Activated CD8-positive, alpha-beta memory T cell treated with anti-CD3 and anti-CD28 coated beads, Interleukin-2, amount 50 U/mL, for 48 hours (primary cell): ENCODE results near the gene PNPLA7.
A peak's percentile ranks its signal among the peaks of the same experiment; 100 is the strongest.
"Not testable (repeated sequence)": the region's sequence is repeated elsewhere in the genome, so short reads cannot be mapped to it uniquely, and the experiment has no call there.

Source experiments
- DNase-seq: peaks from one replicate; pipeline ENCODE4 v3.0.0-alpha.2; 2020

The PNPLA7 gene

DNA sequence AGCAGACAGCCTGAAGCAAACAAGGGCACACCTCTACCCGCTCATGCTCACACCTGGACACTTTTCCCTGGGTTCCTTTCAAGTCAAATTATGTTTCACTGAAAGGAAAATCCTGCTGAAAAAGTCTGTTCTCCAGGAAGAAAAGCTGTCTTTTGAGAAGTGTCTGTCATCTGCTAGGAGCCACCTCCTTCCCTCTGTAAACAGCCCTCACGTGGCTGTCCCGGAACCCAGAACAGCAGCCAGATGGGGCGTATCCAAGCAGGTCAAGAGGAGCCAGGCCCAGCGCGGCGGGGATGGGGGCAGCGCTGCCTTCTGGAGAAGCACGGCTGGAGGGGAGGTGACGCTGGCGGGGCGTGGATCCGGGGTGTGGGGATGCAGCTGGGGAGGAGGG is at the start of gene PNPLA7:
TSS of gene PNPLA7 (minus strand) at position 172 of the 391 bp plus-strand sequence. CDS start 205 bp downstream, outside the sequence.
- DNase-seq, result peak; percentile 70

DNA sequence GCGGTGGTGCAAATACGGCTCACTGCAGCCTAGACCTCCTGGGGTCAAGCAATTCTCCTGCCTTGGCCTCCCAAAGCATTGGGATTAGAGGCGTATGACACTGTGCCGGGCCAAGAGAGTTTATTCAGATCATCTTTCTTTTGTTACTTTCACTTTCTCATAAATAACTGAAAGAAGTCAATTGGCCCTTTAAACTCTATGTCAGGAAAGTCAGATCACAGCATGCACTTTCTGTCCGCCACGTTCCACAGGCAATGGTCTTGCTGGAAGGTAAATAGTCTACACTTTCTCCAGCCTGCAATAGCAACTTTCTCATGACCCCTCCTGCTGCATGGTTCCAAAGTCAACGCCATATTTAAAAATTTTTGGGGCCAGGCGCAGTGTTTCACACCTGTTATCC is 48.7 kb upstream of the PNPLA7 start:
- no peak for DNase-seq

DNA sequence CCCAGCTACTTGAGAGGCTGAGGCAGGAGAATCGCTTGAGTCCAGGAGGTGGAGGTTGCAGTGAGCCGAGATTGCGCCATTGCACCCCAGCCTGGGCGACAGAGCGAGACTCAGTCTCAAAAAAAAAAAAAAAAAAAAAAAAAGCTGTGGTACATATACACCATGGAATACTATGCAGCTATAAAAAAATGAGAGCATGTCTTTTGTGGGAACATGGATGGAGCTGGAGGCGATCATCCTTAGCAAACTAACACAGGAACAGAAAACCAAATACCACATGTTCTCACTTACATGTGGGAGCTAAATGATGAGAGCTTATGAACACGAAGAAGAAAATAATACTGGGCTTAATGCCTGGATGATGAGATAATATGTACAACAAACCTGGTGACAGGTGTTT is 46.4 kb upstream of the PNPLA7 start:
- not testable (repeated sequence) for DNase-seq

DNA sequence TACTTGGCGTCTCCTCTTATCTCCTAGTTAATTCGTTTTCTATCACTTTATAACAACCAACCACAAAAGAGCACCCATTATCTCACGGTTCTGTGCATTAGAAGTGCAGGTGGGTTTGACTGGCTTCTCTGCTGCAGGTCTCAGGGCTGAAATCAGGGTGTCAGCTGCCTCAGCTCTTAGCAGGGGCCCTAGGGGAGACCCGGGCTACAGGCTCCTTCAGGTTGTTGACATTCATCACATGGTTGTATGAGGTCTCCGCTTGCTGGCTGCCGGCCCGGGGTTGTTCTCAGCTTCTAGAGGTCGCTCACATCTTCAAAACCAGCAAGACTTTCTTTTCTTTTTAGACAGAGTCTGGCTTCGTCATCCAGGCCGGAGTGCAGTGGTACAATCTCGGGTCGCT is 43.0 kb upstream of the PNPLA7 start:
- no peak for DNase-seq

DNA sequence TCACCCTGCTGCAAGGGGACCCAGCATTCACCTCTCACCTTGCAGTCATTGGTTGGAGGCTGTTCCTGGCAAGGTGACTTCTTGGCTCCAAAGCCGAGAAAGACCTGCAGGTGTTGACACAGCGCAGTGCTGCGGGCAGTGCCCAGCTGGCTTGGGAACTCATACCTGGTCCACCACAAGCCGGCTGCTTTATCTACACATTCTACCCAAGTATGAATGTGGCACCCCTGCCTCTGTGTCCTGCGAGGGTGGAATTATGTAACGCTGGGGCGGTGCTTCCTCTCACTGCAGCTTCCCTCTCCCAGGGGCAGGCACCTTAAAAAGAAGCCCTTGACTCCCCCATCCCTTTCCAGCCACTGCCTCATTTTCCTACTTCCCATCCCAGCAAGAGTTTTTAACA is 42.6 kb upstream of the PNPLA7 start:
- DNase-seq, result no peak

DNA sequence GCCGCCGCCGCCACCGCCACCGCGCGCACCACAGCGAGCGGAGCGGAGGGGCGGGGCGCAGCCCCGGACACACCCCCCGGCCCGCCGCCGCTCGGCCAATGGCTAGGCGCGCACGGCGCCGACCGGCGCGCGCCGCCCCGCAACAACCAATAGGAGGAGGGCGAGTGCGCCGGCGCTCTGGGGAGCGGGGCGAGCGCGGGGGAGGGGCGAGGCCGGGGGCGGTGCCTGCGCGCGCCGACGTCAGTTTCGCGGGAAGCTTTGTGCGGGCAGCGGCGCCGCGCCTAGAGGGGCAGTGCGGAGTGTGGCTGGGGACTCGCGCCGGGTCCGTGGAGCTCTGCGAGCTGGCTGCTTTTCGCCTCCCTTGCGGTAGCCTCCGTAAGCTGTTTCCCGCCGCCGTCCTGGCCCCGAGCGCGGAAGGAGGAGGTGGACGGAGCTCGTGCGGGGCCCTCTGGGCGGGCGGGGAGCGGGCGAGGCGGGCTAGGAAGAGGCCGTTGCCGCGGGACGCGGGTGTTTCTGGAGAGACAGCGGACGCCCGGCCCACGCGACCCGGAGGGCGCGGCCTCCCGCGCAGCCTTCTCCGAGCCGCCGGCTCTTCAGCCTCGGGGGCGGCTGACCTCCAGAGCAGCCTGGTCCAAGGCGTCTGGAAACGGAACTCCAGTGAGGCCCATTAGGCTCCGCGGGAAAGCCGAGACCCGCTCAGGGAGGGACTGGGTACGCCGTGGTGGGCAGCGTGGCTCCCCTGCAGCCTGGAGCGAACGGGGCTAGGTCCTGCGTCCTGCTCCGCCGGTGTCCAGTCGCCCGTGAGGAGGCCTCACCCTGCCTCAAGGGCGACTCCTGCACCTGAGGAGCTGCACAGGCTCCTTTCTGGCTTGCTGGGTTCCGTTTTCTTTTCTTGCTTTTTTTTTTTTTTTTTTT is 40.5 kb upstream of the PNPLA7 start, which contains the start of gene ZMYND19:
TSS of gene ZMYND19 (minus strand) at position 44 of the 915 bp plus-strand sequence. CDS start 249 bp downstream, outside the sequence.
- DNase-seq, result peak; percentile 97

DNA sequence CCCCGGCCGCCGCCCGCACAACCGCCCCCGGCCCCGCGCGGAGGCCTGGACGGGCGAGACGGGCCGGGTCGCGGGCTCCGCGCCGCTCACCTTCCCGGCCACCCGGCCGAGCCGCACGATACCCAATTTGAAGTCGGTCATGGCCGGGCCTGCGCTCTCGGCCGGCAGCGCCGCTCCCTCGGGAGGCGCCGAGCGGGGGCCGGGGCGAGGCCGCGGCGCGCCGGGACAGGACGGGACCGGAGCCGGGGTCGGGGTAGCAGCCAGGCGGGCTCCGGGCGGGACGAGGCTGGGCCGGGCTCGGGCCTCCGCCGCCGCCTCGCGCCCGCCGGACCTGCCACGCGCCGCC is 39.9 kb upstream of the PNPLA7 start:
- no peak for DNase-seq

DNA sequence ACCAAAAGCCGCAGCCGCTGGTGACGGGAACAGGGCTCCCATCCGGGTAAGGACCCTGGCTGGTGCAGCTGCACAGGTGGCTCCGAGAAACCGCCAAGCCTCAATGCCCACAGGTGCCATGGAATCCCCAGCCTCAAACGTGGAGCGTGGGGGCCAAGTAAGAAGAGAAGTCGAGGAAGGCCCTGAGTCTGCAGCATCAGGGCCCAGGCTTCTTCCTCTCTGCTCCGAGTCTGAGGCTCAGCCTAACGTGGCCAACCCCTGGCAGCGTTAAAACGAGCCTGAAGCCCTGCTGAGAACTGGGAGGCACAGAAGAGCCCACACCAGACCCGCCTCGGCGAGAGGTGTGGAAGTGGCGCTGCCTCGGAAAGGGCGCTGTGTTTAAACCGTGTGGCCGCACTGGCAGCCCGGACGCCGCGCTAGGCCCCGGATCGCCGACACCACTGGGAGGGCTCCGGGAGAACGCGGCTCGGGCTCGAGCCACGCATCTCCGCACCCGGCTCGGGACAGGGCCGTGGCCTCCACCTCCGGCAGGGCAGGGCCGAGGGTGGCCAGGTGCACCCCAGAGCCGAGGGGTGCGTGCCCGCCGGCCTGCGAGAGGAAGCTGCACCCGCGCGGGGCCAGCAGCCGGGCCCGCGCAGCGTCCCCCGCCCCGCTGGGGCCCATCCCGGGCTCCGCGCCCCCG is 39.4 kb upstream of the PNPLA7 start:
- DNase-seq, result no peak

DNA sequence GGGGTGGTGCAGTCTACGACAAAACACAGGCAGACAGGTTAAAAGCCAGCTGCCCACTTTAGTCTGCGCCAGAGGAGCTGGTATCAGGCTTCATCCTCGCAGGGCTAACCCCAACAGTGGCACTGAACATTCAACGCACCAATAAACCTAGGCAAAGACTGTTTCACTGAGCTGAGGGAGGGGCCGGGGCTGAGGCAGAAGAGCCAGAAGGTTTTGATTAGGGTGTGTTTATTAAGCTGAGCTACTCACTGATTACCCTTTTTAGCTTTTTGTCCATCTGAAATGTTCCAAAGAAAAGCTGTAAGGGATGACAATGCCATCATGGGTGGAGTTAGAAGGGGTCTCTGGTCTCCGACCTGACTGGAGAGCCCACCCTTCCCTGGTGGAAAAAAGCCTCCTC is 38.7 kb upstream of the PNPLA7 start:
- no peak for DNase-seq

DNA sequence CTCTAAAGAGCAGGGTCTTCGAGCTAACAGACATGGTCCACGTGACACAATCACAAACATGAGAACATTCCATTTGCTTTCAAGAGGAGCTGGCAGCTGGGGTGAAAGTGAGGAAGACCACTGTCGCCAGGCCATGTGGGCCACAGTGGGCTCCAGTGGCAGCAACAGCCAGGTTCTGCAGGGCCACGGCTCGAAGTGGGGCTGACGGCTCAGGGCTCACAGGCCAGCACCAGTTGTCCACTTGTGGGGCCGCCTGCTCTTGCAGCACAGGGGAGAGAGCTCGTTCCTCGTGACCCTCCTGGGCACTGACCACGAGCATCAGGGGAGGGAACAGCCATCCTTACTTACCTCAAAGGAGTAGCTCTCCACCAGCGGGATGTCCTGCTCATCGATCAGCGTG is 38.1 kb upstream of the PNPLA7 start:
- DNase-seq, result no peak

DNA sequence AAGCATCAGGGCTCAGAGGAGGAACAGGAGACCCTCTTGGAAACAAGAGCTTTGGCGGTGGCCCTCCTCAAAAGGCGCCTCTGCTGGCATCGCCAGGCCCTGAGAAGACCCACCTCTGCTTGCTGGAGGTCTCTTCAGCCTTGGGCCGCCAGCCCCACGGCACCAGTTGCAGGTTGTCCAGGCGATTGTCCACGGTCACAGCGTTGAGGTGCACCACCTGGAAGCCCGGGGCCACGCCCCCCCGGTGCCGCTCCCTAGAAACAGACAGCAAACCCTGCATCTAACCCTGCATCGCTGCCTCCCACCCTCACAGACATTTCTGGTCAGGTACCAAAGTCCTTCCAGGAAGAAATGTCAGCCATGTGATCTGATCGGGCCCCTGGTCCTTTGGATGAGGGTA is 36.7 kb upstream of the PNPLA7 start:
- DNase-seq, result no peak

DNA sequence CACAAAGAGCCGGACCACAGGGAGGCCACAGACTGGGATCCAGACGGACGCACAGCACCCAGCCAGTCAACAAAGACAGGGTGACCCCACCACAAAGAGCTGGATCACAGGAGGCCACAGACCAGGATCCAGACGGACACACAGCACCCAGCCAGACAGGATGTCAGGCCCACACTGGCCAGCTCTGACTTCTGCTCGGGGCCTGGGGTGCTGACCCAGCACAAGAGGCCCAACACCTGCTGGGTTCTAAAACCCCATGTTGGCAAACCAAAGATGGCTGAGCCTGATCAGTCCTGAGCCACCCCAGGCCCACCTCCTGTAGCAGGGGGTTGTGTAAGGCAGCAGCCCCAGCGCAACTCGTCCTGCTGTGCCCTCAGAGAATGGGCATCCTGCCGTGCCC is 33.8 kb upstream of the PNPLA7 start:
- no peak for DNase-seq

DNA sequence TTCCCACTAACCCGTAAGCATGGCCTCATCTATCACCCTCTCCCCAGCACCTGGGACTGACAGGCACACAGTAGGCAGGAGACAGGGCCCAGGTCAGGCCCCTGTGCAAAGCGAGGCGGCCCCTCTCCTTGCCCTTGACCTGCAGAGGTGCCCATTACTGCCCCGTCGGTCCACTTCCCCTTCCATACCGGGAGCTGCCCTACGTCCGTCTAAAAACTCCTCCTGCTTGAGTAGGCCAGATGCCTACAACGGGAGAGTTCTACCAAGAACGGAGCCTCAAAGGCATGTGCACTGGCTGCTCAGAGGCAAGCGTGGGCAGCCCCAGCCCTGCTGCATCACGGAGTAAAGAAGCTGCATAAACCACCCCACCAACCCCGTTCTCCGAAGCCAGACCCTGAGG is 33.1 kb upstream of the PNPLA7 start:
- no peak for DNase-seq

DNA sequence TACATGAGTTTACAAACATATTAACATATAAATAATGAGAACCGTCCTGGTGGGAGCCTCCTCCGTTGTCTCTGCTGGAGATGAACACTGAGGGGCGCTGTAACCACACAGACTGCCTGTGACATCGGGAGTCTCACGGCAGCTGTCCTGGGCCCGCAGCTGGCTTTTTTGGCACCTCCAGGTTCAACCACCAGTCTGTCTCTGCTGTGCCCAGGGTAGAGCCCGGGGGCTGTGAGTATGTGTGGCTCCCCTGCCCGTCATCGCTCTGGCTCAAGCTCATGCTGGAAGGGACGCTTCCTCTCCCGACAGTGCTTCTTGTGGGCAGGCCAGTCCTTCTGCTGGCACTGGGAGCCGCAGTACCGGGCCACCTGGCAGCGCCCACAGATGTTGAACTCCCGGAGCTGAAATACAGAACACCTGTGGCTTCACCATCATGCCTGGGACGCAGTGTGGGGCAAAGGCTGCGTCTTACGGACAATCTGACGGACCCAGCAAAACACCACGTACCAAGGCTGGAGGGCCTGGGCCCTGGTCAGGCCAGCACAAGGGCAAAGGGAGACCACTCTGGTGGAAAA is 32.2 kb upstream of the PNPLA7 start:
- DNase-seq, result no peak

DNA sequence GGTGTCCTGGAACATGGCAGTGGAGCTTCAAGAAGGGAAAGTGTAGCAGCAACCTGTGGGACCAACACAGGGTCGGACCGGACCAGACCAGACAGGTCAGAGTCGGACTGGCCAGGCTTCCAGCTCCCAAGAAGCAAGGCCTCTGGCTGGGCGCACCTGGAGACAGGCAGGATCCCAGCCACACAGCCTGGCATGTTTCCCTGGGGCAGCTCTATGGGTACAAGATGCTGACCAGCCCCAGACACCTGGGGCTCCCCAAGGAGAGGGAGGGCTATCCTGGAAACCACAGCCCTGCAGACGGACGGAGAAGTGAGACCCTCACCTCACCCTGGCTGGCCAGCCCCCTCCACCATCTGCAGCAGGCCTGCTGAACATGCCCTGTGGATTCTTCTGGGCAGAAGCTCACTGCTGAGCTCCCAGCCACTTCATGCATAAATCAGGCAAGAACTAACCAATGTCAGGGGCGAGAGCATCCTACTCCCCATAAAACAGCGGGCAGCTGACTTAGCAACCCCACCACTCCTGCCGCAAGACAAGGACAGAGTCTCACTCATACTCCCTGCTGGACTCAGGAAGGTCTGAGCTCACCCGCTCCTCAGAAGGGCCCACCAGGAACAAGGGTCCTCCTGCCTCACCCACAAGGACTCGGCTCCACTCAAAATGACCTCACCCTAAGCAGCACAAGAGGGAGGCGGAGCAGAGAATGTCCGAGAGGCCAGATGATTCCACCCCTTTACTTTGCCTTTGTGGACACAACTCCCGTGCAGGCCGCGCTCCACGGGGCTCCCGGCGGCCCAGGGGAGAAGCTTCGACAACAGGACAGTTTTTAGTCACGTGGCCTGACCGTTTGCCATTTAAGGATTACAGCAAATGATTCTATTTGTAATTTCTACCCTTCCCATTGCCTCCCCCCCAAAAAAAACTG is 31.4 kb upstream of the PNPLA7 start:
- DNase-seq, result no peak

DNA sequence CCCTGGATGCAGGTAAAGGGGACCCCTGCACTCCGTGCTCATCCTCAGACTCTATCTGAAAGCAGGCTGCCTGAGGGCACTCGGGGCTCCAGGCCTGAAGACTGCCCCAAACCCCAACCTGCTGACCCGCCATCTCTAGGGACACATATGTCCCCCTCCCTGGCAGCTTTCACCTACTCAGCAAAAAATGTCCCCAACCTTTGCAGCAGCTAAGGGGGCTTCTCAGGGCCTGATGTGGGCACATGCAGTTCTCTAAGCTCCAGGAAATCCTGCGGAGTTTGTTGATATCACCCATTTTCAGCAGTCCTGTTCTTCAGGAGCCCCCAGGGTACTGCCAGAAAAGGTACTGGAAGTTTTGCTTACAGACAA is 30.7 kb upstream of the PNPLA7 start:
- no peak for DNase-seq

DNA sequence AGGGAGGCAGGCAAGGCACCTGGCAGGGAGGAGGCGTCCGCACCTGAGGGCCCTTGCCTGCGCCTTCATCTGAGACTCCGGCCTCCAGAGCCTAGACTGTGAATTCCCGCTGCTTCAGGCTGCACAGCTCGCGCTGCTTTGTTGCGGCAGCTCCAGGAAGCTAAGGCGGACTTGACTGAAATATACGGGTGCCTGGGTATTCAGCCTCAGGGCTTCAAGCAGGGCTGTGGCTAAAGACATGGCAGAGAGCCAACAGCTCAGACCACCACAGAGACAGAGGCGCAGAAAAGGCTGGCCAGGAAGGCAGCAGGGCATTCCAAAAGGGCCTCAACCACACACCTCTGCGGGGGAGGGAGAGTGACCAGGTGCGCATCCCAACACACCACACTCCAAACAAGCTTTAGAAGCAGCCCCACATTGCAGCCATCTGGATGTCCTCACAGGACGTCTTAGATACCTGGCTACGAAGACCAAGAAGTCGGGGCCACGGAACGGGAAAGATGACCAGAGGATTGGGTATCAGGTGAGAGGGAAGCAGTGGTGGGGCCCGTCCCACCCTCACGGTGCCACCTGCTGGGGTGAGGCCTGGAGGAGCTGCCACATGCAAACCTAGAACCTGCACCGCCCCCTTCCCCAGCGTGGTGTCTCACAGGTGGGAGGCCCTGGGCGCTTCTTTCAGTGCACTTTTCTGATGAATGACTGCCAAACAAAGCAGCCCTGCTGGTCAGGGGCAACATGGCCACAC is 30.2 kb upstream of the PNPLA7 start:
- DNase-seq, result no peak

DNA sequence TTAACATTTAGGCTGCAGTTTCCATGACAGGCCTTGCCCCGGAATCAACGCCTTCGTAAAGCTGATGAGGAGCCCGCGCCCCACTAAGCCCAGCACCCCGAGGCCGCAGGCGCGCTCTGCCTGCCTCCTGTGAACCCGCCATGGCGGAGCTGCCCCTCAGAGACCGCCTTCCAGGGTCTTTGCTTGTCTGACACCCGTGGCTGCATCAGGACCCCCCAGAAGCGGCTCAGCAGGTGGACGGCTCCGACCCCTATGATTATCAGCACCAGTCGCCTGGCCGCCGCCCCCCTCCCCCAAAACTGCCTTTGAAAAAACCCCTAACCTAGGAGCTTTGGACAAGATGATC is 29.0 kb upstream of the PNPLA7 start:
- no peak for DNase-seq

DNA sequence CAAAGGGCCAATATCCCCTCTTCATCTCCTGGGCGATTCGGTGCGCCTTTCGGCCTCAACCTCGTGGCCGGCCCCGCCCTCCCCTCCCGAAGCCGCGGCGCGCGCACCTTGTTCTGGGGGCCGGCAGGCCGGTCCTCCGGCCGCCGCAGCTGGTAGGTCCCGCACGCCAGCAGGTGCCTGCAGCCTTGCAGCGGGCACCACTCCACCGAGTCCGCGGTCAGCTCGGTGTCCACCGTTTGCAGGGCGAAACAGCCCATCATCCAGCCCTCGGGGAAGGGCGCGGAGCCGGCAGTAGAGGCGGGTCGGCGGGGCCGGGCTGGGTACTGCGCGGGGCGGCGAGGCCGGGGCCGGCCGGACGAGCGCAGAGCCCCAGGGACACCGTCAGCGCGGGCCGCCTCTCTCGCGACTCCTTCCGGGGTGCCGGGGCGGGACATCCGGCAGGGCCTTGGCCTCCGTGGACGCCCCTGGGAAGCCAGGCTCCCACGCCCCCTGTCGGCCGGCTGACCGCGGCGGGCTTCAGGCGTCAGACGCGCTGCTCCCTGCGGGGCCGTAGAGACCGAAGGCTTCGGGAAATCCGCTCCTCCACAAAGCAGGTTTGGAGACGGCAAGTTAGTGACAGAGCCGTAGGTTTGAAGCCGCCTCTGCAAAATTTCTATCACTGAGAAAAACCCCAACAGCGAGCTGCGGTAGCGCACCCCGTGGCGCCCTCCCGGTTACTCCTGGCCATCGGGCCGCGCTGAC is 28.5 kb upstream of the PNPLA7 start, which contains the start of gene DPH7:
TSS of gene DPH7 (minus strand) at position 408 of the 741 bp plus-strand sequence. CDS start at position 260, 148 bp downstream.
- DNase-seq, result peak; percentile 99

DNA sequence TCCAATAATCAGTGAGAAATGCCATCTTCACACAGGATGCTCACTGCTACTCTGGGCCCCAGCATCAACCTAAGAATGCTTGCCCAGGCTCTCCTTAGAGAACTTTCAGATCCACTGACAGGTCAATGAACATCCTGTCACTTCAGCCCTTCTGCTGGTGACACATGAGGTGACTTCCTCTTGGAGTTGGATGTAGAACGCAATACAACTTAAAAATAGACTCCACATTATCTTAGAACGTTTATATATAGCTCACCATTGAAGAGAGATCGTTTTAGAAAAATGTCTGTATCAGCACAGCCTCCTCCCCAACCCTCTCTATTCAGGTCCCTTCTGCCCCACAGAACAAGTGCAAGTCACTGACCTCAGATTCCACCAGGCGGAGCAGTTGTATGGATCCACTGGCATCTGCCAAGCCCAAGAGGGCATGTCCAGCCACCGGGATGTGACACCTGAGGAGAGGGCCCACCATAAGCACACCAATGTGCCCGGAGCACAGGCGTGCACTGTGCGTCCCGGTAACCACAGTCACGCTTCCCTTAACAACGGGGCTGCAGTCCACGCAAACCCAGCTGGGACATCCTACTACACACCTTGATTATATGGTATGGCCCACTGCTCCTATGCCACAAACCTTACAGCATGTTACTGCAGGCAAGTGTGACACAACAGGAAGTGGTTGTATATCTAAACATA is 25.7 kb upstream of the PNPLA7 start:
- DNase-seq, result no peak

DNA sequence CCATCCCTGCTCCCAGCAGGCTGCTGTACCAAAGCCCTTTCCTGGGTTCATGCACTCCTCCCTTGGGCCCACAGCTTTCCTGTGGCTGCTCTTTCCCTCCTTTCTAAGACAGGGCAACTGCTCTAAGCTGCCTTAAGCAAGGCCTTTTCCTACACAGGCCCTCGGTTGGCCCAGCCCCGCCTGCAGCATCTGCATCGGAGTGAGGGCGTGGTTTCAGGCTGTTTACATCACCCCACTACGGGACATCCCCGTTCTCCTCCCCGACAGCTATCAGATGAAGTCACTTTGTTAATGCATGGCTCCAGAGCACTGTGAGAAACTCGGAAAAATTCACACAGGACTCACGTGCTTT is 25.1 kb upstream of the PNPLA7 start:
- DNase-seq, result no peak
